Cardiac fibroblast (primary cell): ENCODE results near the gene SIAH1.
A peak's percentile ranks its signal among the peaks of the same experiment; 100 is the strongest.

ENCODE experiments used
- DNase-seq, 2 donors: peaks; one replicate each; pipeline versions ENCODE4 v3.0.0 to v3.0.0-alpha.2; 2010; ENCODE audit warnings: low read depth in 2 of 2
- H3K4me3 ChIP-seq, 2 donors: replicated peaks in 1 of 2; 1 replicate in 1 of 2; 2 replicates in 1 of 2; pipeline ENCODE4 v1.5.1; 2011; ENCODE audit warnings: low read depth in 2 of 2, low read length in 2 of 2, mild to moderate bottlenecking in 2 of 2, moderate library complexity in 1 of 2
- CTCF ChIP-seq: IDR thresholded peaks from one replicate; pipeline ENCODE4 v1.5.1; 2011; ENCODE audit warnings: low read depth, mild to moderate bottlenecking, low read length, inconsistent platforms

Gene SIAH1

GRCh38 chr16:48365601-48366164, 19.5 kb downstream of the SIAH1 start:
- TF ChIP-seq CTCF, result peak; percentile 4
- H3K4me3 ChIP-seq, result peak overlapping the region; percentile 50 to 59
- peak; percentile 86 to 91 for DNase-seq

GRCh38 chr16:48365025-48365600, 20.1 kb downstream of the SIAH1 start:
- peak overlapping the region; percentile 37 to 59 for H3K4me3 ChIP-seq
- DNase-seq, result no peak
- TF ChIP-seq CTCF, result no peak

- DNase-seq, result no peak
- H3K4me3 ChIP-seq, result no peak overlapping the region
- no peak for TF ChIP-seq CTCF
Measured at GRCh38 chr16:48361540-48362144, 23.6 kb downstream of the SIAH1 start.

DNA sequence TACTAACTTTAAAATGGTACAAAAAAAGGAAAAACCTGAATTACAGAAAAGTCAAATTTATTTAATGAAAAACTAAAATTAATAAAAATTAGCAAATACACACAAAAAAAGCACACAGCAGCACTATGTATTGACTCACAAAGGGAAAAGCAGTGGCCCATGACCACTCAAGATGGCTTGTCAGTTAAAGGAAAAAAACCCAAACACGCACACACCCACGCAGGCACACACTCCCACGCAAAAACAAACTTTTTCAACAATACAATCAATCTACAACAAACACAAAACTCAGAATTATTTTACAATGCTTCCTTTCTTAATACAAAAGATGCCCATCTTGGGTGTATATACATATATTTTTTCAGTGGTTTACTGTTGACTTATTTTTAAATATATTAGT, 24.2 kb downstream of the SIAH1 start:
- no peak for DNase-seq
- no peak overlapping the region for H3K4me3 ChIP-seq
- TF ChIP-seq CTCF, result no peak

DNA sequence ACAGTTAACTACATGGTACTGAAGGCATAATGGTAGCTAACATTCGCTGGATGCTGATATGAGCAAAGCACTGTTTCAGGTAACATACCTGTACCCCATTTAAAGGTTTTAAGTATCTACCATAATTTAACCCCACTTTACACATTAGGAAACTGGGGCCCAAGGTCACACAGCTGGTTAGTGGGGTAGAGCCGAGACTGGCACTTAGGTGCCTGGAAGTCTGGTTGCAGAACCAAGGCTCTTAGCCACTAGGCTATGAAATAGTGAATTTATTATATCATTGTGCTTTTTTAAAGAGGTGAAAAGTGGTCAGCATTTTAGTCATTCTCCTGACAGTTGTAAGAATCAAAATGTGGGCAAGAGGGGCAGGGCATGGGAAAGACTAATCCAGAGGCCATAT, 25.2 kb downstream of the SIAH1 start:
- no peak for DNase-seq
- H3K4me3 ChIP-seq, result no peak overlapping the region
- TF ChIP-seq CTCF, result no peak

DNA sequence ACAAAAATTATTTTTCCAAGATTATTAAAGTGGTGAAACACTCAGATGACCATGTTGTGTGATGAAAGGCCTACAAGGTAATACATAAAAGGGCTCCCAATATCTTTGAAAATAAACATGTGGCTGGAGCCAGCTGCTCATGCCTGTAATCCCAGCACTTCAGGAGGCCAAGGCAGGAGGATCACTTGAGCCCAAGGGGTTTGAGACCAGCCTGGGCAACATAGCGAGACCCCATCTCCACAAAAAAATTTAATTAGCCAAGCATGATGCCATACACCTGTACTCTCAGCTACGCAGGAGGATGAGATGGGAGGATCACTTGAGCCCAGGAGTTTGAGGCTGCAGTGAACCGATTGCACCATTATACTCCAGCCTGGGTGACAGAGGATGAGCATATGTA, 26.8 kb downstream of the SIAH1 start:
- H3K4me3 ChIP-seq, result no peak overlapping the region
- no peak for DNase-seq
- no peak for TF ChIP-seq CTCF
